OCI-LY3 (cell line): ENCODE data around the gene TRIP4.

Experiments
- H2AFZ ChIP-seq: fragments of 200-600, 300-600 bp; shearing (Covaris generic); 2 replicates; pipeline ENCODE4 v1.6.0; 2014; ENCODE audit warnings: antibody characterized with exemption, low read depth, low read length
- H3K27ac ChIP-seq: fragments of 200-600, 300-600 bp; sonication (generic); 2 replicates; pipeline ENCODE4 v1.5.1; 2014; ENCODE audit warnings: mild to moderate bottlenecking, low read length, moderate library complexity, mixed read lengths
- H3K27me3 ChIP-seq: fragments of 200-600, 300-600 bp; sonication (generic); 2 replicates; pipeline ENCODE4 v1.6.1; 2014; ENCODE audit warnings: low read depth, low read length, mixed read lengths
- H3K36me3 ChIP-seq: fragments of 200-600, 300-600 bp; sonication (generic); replicated peaks from 2 replicates; pipeline ENCODE3; 2014; ENCODE audit warnings: low read depth, low read length, mixed read lengths
- H3K4me1 ChIP-seq: fragments of 300-600, 200-600 bp; sonication (generic); 2 replicates; pipeline ENCODE4 v1.6.1; 2014; ENCODE audit warnings: low read length, mixed read lengths
- H3K4me2 ChIP-seq: fragments of 200-600, 300-600 bp; sonication (generic); 2 replicates; pipeline ENCODE4 v1.6.1; 2014; ENCODE audit warnings: low read length, mixed read lengths
- H3K4me3 ChIP-seq: fragments of 300-600, 200-600 bp; sonication (generic); 2 replicates; pipeline ENCODE4 v1.5.1; 2014; ENCODE audit warnings: antibody characterized with exemption, mild to moderate bottlenecking, low read length, moderate library complexity
- H3K79me2 ChIP-seq: fragments of 300-600, 200-600 bp; shearing (Covaris generic); 2 replicates; pipeline ENCODE4 v1.6.1; 2014; ENCODE audit warnings: mild to moderate bottlenecking, low read length, mixed read lengths
- H3K9ac ChIP-seq: fragments of 300-600, 200-600 bp; shearing (Covaris generic); 2 replicates; pipeline ENCODE4 v1.6.0; 2014; ENCODE audit warnings: mild to moderate bottlenecking, low read length, moderate library complexity
- H3K9me3 ChIP-seq: fragments of 200-600, 300-600 bp; shearing (Covaris generic); 2 replicates; pipeline ENCODE4 v1.6.1; 2014; ENCODE audit warnings: low read length, mixed read lengths; ENCODE audit not compliant: insufficient read depth
- H4K20me1 ChIP-seq: fragments of 200-600, 300-600 bp; sonication (generic); 2 replicates; pipeline ENCODE4 v1.6.1; 2016; ENCODE audit warnings: low read length, mixed read lengths; ENCODE audit not compliant: insufficient read depth
- EZH2phosphoT487 ChIP-seq: fragments of 200-600 bp; shearing (Covaris generic); IDR thresholded peaks from 2 replicates; pipeline ENCODE4 v1.6.1; 2018; ENCODE audit warnings: antibody characterized with exemption, mixed run types, low read depth
- TF ChIP-seq, protein P1 (sequence below): fragments of 200-600, 300-600 bp; sonication (generic); IDR thresholded peaks from 2 replicates; pipeline ENCODE4 v1.5.1; 2014; ENCODE audit warnings: antibody characterized with exemption, low read length, low read depth

TRIP4 gene

DNA sequence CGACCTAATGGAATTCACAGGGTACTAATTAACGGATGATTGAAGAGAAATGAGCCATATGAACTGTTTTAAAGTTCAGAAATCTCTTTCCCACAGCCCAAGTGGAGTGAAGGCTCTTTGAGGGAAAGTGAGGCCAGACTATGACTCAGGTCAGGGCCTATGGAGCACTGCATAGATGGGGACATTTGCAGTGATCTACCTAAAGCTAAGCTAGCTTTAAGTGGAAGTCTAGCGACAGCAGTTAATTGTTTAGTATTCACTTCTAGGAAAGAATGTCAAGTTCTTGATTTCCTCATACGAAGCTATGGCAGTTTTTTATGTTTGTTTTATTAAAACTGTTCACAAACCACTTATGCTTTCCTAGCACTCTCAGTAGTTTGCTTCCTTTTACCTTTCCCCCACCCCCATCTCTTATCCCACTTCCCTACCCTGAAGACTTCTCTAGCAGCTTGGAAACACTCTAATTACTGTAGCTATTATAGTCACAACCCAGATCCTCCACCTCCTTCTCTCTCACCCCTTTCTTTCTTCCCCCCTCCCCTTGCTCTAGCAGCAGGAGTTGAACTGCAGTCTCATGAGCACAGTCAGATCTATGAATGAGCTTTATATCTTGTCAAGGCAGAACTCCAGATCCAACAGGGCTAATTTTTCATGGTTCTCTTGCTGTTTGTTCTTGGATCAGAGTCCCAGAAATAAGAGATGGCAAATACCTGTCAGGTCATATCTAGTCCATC lies 78.9 kb downstream of the TRIP4 start:
- H3K36me3 ChIP-seq: peaks cover 9% of the 10 kb centered on the region
- peaks cover 48% of the 10 kb centered on the region for H4K20me1 ChIP-seq
- no peak overlapping the region for H3K27ac ChIP-seq
- H3K4me2 ChIP-seq: no peak overlapping the region
- H3K9ac ChIP-seq: no peak overlapping the region
- H3K9me3 ChIP-seq: no peaks in the 10 kb centered on the region
- peaks cover 77% of the 10 kb centered on the region for H3K79me2 ChIP-seq
- H3K27me3 ChIP-seq: no peaks in the 10 kb centered on the region
- no peak overlapping the region for H3K4me3 ChIP-seq
- H3K4me1 ChIP-seq: peaks cover 27% of the 10 kb centered on the region
- TF ChIP-seq, protein P1, sequence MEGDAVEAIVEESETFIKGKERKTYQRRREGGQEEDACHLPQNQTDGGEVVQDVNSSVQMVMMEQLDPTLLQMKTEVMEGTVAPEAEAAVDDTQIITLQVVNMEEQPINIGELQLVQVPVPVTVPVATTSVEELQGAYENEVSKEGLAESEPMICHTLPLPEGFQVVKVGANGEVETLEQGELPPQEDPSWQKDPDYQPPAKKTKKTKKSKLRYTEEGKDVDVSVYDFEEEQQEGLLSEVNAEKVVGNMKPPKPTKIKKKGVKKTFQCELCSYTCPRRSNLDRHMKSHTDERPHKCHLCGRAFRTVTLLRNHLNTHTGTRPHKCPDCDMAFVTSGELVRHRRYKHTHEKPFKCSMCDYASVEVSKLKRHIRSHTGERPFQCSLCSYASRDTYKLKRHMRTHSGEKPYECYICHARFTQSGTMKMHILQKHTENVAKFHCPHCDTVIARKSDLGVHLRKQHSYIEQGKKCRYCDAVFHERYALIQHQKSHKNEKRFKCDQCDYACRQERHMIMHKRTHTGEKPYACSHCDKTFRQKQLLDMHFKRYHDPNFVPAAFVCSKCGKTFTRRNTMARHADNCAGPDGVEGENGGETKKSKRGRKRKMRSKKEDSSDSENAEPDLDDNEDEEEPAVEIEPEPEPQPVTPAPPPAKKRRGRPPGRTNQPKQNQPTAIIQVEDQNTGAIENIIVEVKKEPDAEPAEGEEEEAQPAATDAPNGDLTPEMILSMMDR: no peak
- TF ChIP-seq EZH2phosphoT487: no peak
- H2AFZ ChIP-seq: no peak overlapping the region

- TF ChIP-seq EZH2phosphoT487: no peak
- TF ChIP-seq, protein P1: no peak
- H3K27me3 ChIP-seq: no peaks in the 10 kb centered on the region
- no peaks in the 10 kb centered on the region for H3K9me3 ChIP-seq
- no peak overlapping the region for H3K27ac ChIP-seq
- H3K9ac ChIP-seq: no peak overlapping the region
- peaks cover 35% of the 10 kb centered on the region for H3K79me2 ChIP-seq
- H3K4me2 ChIP-seq: no peak overlapping the region
- no peak overlapping the region for H2AFZ ChIP-seq
- peaks cover 5% of the 10 kb centered on the region for H3K36me3 ChIP-seq
- H4K20me1 ChIP-seq: peaks cover 28% of the 10 kb centered on the region
- H3K4me1 ChIP-seq: peaks cover 9% of the 10 kb centered on the region; the same call in 1 of the 2 replicates
- H3K4me3 ChIP-seq: no peak overlapping the region
Measured at GRCh38 chr15:64472161-64472560, 84.5 kb downstream of the TRIP4 start.

- Histone ChIP-seq H3K79me2 (peaks cover 30% of the 10 kb centered on the region), H3K4me3 (no peak overlapping the region), H2AFZ (no peak overlapping the region), H3K4me2 (no peak overlapping the region), H4K20me1 (peaks cover 20% of the 10 kb centered on the region; the same call in 1 of the 2 replicates), H3K9me3 (no peaks in the 10 kb centered on the region), H3K36me3 (peaks cover 5% of the 10 kb centered on the region), H3K27ac (no peak overlapping the region), H3K27me3 (no peaks in the 10 kb centered on the region), H3K4me1 (peaks cover 9% of the 10 kb centered on the region; the same call in 1 of the 2 replicates), H3K9ac (no peak overlapping the region)
- no peak for TF ChIP-seq EZH2phosphoT487
- TF ChIP-seq, protein P1: no peak
Measured at GRCh38 chr15:64474846-64475245, 87.2 kb downstream of the TRIP4 start.

DNA sequence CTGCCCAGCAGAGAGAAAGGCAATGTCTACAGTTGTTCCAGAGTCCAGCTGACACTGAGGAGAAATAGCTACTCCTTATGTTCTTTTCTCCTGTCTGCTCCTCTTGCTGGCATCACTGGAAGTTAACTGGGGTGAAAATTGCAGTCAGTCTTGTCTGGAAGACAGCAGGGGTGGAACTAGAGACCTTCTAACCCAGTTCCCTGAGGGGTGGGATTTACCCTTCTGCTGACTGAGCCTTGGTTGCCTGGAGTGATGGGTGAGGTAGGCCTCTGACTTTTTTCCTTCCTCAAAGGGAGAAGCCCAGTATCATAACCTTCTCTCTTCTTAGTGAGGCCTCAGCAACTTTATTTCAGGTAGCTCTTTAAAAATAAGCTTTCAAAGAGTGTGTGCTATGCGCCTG lies 88.9 kb downstream of the TRIP4 start:
- no peaks in the 10 kb centered on the region for H3K27me3 ChIP-seq
- no peak for TF ChIP-seq EZH2phosphoT487
- TF ChIP-seq, protein P1: no peak
- H3K4me3 ChIP-seq: no peak overlapping the region
- no peak overlapping the region for H3K4me2 ChIP-seq
- H2AFZ ChIP-seq: no peak overlapping the region
- peaks cover 2% of the 10 kb centered on the region; the same call in 1 of the 2 replicates for H3K4me1 ChIP-seq
- H3K9ac ChIP-seq: no peak overlapping the region
- H4K20me1 ChIP-seq: peaks cover 15% of the 10 kb centered on the region; the same call in 1 of the 2 replicates
- H3K36me3 ChIP-seq: peaks cover 5% of the 10 kb centered on the region
- no peaks in the 10 kb centered on the region for H3K9me3 ChIP-seq
- H3K79me2 ChIP-seq: peaks cover 20% of the 10 kb centered on the region
- H3K27ac ChIP-seq: no peak overlapping the region
